Immature natural killer cell (primary cell): ENCODE data around the gene PCED1A. TPM values are rescaled to one million over a fixed set of nuclear protein-coding genes. Genes with fewer than 3 reads are reported as not detected.

Experiments
- DNase-seq, 3 donors: peaks; one replicate each; pipeline ENCODE4 v3.0.0; 2022; ENCODE audit warnings: mixed read lengths in 1 of 3
- H3K27ac Mint-ChIP-seq, 6 donors: one replicate each; pipeline ENCODE4 v1.8.0; 2020; ENCODE audit warnings: mixed read lengths in 6 of 6, mild to moderate bottlenecking in 5 of 6, inconsistent platforms in 4 of 6, moderate library complexity in 3 of 6
- H3K27me3 Mint-ChIP-seq, 3 donors: one replicate each; pipeline ENCODE4 v1.8.0; 2020 to 2021; ENCODE audit warnings: low read depth in 3 of 3, mild to moderate bottlenecking in 3 of 3, mixed read lengths in 3 of 3, moderate library complexity in 3 of 3, inconsistent platforms in 1 of 3
- H3K36me3 Mint-ChIP-seq, 3 donors: one replicate each; pipeline ENCODE4 v1.8.0; 2020; ENCODE audit warnings: mixed read lengths in 3 of 3, inconsistent platforms in 2 of 3, mild to moderate bottlenecking in 2 of 3
- H3K4me1 Mint-ChIP-seq, 2 donors: one replicate each; pipeline ENCODE4 v1.8.0; 2020; ENCODE audit warnings: inconsistent platforms in 2 of 2, mild to moderate bottlenecking in 2 of 2, mixed read lengths in 2 of 2, moderate library complexity in 1 of 2
- H3K4me3 Mint-ChIP-seq, 5 donors: one replicate each; pipeline ENCODE4 v1.8.0; 2020; ENCODE audit warnings: mild to moderate bottlenecking in 5 of 5, mixed read lengths in 5 of 5, inconsistent platforms in 3 of 5, moderate library complexity in 3 of 5
- H3K9me3 Mint-ChIP-seq, 6 donors: one replicate each; pipeline ENCODE4 v1.8.0; 2020; ENCODE audit warnings: mild to moderate bottlenecking in 6 of 6, mixed read lengths in 6 of 6, inconsistent platforms in 4 of 6, moderate library complexity in 3 of 6
- polyA plus RNA-seq, 3 donors: library from polyadenylated mRNA; unstranded; fragments of 300-500 nt; fragmentation: Illumina TruSeq; gene quantifications; one replicate each; pipeline ENCODE4 v1.2.3, GENCODE V29; 2021

The PCED1A gene
- polyA plus RNA-seq, 3 donors from 2014 or later = 21.9 to 24.1 (median 23.4) TPM

DNA sequence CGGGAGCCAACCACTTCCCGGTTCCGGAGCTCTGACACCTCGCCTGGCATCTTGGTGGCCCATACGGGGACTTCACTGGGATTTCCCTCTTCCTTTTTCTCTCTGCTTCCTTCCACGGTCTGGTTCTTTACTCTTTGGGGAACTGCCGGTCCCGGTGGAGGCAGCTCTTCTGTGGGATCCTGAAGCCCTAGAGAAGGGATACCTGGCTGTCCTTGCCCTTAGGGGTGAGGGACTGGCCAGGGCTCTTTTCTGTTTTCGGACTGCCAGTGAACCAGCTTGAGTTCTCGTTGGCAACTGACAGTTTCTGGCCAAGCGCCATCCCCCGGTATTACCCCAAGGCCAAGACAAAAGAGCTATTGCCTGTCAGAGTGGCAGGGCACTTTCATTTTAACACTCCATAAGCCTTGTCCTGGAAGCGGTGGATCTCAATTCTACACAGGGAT lies 39.1 kb downstream of the PCED1A start:
- peak overlapping the region; percentile 76 to 88 (median 84) for H3K4me3 Mint-ChIP-seq
- peaks cover 29 to 31% (median 29%) of the 10 kb centered on the region in 3 donors for H3K27me3 Mint-ChIP-seq
- peaks cover 21 to 22% of the 10 kb centered on the region in 2 donors for H3K4me1 Mint-ChIP-seq
- H3K9me3 Mint-ChIP-seq = peaks cover 0 to 2% (median 0%) of the 10 kb centered on the region in 6 donors
- DNase-seq = no peak
- H3K36me3 Mint-ChIP-seq = peaks cover 0 to 7% (median 0%) of the 10 kb centered on the region in 3 donors
- H3K27ac Mint-ChIP-seq = no peak overlapping the region

DNA sequence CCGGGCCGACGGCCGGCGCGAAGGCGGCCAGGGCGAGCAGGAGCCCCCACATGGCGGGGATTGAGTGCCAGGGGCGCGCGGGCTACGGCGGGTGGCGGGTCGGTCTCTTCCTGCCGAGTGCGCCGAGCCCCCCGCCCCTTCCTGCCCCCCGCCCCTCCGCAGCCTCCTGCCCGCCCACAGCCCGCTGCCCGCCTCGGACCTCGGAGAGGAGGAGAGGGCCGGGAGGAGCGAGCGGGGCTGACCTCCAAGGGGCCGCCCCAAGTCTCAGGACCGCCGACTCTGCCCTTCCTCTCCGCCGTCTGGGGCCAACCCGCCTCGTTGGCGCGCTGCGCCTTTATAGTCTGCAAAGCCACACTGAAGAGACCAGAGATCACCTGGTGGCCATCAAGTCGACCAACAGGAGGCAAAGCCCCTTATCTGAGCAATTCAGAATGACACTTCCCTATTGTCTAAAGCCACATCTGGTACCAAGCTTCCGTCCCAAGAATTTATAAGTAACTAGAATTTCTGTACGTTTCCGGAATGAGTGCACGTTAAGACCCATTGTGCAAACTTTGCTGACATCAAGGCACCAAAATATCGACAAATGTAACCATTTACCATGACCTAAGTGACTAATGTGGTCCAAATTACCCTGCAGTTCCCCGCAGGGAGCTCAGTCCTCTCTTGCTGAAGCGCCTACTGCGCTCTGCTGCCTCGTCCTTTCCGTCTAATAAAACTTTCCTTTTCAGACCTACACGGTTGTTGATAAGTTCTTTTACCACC lies 39.8 kb downstream of the PCED1A start, which contains the start of gene CPXM1:
Gene CPXM1, minus strand, starts transcription at position 107 of the 765 bp plus-strand sequence. Its CDS starts 55 bp downstream, at position 52.
- H3K4me1 Mint-ChIP-seq = peaks cover 21 to 22% of the 10 kb centered on the region in 2 donors
- H3K9me3 Mint-ChIP-seq = peaks cover 0 to 2% (median 0%) of the 10 kb centered on the region in 6 donors
- DNase-seq = peak in 2 of 3 donors; percentile 15 to 22
- H3K27me3 Mint-ChIP-seq = peaks cover 25 to 27% (median 27%) of the 10 kb centered on the region in 3 donors
- H3K36me3 Mint-ChIP-seq = peaks cover 0 to 4% (median 0%) of the 10 kb centered on the region in 3 donors
- H3K27ac Mint-ChIP-seq = peak within 1 kb of the TSS in 3 of 6 donors; percentile 2 to 80 (median 14)
- H3K4me3 Mint-ChIP-seq = peak within 1 kb of the TSS; percentile 86 to 96 (median 88)

DNA sequence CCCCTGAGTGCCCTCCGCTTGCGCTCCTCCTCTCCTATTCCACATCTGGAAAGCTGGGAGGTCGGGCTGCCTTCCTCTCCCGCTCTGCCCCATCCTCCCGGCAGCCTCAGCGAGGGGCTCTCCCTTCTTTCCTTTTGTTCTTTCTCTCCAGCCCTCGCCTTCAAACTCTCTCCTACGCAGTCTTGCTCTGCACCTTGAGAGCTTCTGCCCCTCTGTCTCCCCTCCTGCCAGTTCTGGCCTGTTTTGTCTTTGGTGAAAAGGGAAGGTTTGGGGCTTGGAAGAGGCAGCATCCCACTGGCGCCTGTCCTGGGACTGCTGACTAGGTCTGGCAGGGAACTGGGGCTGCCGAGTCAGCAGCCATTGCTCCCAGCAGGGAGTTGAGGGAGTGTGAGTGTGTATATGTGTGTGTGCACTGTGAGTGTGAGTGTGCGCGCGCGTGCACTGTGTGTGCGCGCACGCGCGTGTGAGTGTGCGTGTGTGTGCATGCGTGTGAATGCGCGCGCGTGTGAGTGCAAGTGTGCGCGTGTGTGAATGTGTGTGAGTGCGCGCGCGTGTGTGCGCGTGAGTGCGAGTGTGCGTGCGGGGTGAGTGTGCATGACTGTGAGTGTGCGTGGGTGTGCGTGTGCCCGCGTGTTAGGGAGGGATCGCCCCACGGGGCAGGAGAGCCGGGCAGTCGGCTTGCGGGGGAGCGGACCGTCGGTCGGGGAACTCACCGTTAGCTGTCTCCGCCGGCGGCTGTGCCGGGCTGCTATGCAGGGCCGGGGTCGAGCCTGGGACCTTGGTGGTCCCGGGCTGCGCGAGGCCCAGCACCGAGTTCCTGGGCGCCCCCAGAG lies 40.6 kb downstream of the PCED1A start:
- Mint-ChIP-seq H3K27ac (peak overlapping the region in 3 of 6 donors; percentile 2 to 80 (median 14)), H3K9me3 (peaks cover 0 to 2% (median 0%) of the 10 kb centered on the region in 6 donors), H3K36me3 (peaks cover 0 to 4% (median 0%) of the 10 kb centered on the region in 3 donors), H3K27me3 (peaks cover 25 to 27% (median 27%) of the 10 kb centered on the region in 3 donors), H3K4me1 (peaks cover 21 to 22% of the 10 kb centered on the region in 2 donors), H3K4me3 (peak overlapping the region; percentile 86 to 96 (median 88))
- no peak for DNase-seq

DNA sequence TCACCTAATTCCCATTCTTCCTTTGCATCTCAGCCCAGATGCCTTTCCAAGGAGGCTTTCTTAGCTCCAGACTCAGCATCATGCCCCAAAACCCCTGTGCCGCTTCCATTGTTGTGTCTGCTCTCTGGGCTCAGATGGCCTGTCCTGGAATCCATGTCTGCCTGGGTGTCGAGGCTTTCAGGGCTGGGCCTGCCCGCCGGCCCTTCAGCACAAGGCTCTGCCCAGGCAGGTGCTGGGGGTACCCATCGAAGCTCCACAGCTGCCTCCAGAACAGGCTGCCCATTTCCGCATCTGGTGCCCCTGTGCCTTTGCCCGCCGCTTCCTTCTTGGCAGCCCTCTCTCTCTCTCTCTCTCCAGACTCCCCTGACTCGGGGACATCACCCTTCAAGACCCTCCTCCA lies 41.2 kb downstream of the PCED1A start:
- no peak for DNase-seq
- Mint-ChIP-seq H3K36me3 (peaks cover 0 to 4% (median 0%) of the 10 kb centered on the region in 3 donors), H3K4me1 (peaks cover 21 to 22% of the 10 kb centered on the region in 2 donors), H3K27ac (no peak overlapping the region), H3K27me3 (peaks cover 21 to 27% (median 26%) of the 10 kb centered on the region in 3 donors), H3K9me3 (peaks cover 0 to 2% (median 0%) of the 10 kb centered on the region in 6 donors), H3K4me3 (peak overlapping the region; percentile 0 to 96 (median 86))

DNA sequence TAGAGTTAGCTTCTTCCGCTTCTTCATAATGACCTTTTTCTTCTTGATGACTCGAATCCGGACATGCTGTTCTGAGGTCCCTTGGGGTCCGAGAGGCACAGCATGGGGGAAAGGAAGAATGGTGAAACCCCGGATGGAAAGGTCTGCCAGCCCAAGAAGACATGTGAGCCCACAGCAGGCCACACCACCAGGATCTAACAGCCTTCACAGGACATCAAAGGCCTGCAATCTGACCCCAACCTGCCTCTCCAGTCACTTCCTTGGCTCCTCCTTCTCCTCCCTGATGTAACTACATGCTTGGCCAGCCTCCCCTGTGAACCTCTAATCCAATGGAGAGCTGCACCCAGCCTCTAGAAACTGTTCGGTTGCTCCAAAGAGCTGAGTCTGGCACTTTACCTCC lies 41.6 kb downstream of the PCED1A start:
- H3K27me3 Mint-ChIP-seq = peaks cover 19 to 24% (median 21%) of the 10 kb centered on the region in 3 donors
- peaks cover 21 to 22% of the 10 kb centered on the region in 2 donors for H3K4me1 Mint-ChIP-seq
- no peak for DNase-seq
- H3K27ac Mint-ChIP-seq = no peak overlapping the region
- H3K36me3 Mint-ChIP-seq = peaks cover 0 to 4% (median 0%) of the 10 kb centered on the region in 3 donors
- peaks cover 0 to 2% (median 0%) of the 10 kb centered on the region in 6 donors for H3K9me3 Mint-ChIP-seq
- peak overlapping the region in 3 of 5 donors; percentile 0 to 86 (median 44) for H3K4me3 Mint-ChIP-seq

DNA sequence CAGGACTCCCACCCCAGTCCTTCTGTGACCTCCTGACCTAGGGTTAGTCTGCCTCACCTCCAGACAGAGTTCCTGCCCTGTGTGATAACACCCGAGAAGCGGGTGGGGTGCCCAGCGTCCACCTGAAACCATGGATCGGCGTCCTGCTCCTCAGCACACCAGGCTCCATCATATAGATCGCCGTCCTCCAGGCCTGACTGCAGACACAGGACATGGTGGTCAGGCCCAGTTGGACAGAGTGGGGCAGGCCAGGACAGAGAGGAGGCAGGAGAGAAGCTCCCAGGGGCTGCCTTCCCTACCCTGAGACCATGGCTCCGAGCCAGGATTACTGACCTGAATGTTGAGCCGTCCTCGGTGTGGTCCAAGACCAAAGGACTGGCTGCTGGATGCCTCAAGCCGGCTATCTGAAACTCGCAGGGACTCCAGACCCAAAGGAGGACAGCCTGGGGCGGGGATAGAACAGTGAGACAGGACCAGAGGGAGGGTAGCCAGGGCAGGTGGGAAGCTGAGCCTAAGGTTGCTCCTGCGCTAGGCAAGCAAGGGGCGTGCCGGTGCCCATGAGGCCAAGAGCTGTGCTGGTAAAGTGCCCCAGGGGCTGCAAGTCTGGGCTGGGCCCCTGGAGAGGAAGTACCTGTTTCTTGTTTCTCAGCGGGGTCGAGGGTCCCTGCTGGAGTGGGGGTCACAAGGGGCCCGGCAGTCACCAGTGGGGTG lies 42.2 kb downstream of the PCED1A start:
- no peak for DNase-seq
- peaks cover 21 to 22% of the 10 kb centered on the region in 2 donors for H3K4me1 Mint-ChIP-seq
- H3K27me3 Mint-ChIP-seq = peaks cover 19 to 21% (median 21%) of the 10 kb centered on the region in 3 donors
- H3K9me3 Mint-ChIP-seq = peaks cover 0 to 2% (median 0%) of the 10 kb centered on the region in 6 donors
- H3K27ac Mint-ChIP-seq = no peak overlapping the region
- H3K36me3 Mint-ChIP-seq = peaks cover 0 to 4% (median 0%) of the 10 kb centered on the region in 3 donors
- H3K4me3 Mint-ChIP-seq = no peak overlapping the region

DNA sequence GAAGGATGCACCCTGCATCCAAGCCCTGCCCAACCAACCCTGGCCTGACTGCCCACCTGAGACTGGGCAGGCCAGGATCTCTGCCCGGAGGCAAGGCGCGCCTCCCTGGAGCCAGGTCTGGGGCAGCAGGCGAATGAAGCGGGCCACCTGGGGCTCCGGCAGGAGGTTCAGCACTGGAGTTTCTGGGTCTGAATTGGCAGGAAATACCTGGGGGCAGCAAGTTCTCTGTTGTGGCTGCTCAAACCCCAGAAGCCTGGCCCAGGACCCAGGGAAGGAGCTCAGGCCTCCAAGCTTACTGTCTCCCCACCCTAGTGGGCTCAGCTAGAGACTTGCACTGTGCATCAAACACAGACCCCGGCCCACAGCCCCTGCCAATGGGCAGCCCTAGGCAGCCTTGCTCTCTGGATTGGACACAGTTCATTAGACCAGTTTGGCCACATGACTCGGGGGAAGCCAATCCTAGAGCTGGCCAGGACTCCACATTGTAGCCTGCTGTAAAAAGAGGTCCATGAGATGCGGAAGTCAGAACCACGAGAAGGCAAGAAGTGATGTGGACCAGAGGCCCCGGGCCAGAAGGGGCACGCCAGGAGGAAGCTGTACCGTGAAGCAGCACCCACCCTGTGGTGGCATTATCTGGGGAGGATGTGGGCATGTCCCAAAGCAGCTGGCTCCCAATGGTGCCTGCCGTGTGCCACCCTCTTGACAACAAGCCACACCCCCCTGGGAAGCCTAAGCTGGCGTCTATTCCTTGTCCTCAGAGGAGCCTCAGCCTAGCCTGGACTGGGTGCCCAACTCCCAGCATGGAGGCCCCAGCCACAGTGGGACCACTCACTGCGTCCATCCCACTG lies 43.1 kb downstream of the PCED1A start:
- Mint-ChIP-seq H3K27me3 (peaks cover 17% of the 10 kb centered on the region in 3 donors), H3K36me3 (peaks cover 0 to under 1% (median 0%) of the 10 kb centered on the region in 3 donors)

DNA sequence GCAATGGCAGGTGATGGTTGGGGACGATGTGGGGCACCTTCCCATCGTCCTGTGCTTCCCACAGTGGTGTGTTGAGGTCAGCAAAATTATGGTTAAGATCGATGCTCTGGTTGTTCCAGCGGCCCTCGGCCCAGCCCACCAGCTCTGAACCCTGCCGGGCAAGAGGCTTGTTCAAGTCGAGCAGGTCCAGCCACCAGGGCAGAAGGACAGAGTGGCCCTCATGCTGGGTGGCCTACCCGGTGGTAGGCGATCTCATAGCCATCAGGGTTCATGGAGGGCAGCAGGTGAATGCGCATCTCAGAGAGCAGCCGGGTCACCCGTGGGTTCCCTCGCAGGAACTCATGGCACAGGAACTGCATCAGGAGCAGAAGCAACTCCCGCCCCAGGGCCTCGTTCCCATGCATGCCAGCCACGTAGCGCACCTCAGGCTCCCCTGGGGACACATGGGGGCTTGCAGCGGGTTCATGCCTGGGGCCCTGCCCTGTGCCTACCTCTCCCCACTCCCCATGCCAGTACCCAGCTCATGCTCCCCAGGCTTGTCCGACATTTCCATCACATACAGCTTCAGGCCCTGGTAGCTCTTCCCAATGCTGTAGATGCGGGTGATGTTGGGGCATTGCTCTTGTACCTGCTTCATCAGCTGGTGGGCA lies 44.3 kb downstream of the PCED1A start:
- no peak for DNase-seq
- peaks cover 0 to 2% (median 0%) of the 10 kb centered on the region in 6 donors for H3K9me3 Mint-ChIP-seq
- H3K36me3 Mint-ChIP-seq = no peaks in the 10 kb centered on the region
- H3K4me1 Mint-ChIP-seq = peaks cover 16 to 17% of the 10 kb centered on the region in 2 donors
- H3K4me3 Mint-ChIP-seq = no peak overlapping the region
- H3K27ac Mint-ChIP-seq = no peak overlapping the region
- peaks cover 10 to 17% (median 16%) of the 10 kb centered on the region in 3 donors for H3K27me3 Mint-ChIP-seq

More for the DNA sequence above, 43.1 kb downstream of the PCED1A start:
- Mint-ChIP-seq H3K9me3 (peaks cover 0 to 2% (median 0%) of the 10 kb centered on the region in 6 donors), H3K4me1 (peaks cover 21 to 22% of the 10 kb centered on the region in 2 donors), H3K4me3 (no peak overlapping the region), H3K27ac (no peak overlapping the region)
- DNase-seq = no peak

DNA sequence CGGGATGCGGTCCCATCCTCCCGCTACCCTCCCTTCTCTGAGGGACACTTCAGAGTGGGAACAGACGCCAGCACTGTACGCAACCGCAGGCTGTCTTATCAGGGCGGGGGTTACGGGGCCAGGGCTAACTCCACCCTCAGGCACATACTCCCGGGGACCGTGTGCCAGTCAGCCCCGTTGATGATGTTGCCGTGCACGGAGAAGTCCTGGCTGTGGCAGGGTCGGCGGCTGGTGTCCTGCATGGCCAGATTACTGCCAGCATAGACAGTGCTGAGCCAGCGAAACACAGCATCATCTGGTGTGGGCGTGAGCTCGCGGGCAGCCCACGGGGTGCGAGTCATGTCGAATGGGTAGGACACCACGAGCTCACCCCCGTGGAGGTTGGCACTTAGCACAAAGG lies 45.0 kb downstream of the PCED1A start:
- Mint-ChIP-seq H3K4me1 (peaks cover 10% of the 10 kb centered on the region in 2 donors), H3K27me3 (peaks cover 4 to 15% (median 14%) of the 10 kb centered on the region in 3 donors), H3K36me3 (peaks cover 0 to under 1% (median 0%) of the 10 kb centered on the region in 3 donors), H3K4me3 (no peak overlapping the region), H3K9me3 (peaks cover 0 to 2% (median 0%) of the 10 kb centered on the region in 6 donors), H3K27ac (no peak overlapping the region)
- no peak for DNase-seq

DNA sequence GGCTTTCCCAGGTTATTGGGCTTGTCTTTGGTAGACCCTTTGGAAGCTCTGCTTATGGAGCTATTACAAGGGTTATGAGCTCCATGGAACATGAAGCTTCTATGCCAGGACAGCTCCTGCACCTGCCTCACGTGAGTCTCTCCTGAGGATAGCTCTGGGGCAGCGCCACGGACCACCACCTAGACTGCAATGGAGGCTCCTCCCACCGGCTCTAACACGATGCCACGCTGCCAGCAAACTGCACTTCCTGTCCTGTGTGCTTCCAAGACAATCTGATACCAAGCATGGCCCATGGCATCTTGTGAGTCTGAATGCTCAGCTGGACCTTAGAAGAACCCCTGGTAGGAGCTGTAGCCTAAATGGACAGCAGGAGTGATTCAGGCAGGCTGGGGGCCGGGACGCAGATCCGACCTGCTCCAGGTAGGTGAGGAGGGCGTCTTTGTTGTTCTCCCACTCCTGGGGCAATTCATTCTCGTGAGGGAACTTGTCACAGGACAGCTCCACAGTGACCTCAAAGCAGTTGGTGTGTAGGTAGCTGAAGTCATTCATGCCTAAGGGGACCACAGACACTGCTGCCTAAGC lies 45.5 kb downstream of the PCED1A start:
- Mint-ChIP-seq H3K36me3 (peaks cover 0 to 4% (median 0%) of the 10 kb centered on the region in 3 donors), H3K4me1 (peaks cover 6 to 8% of the 10 kb centered on the region in 2 donors), H3K4me3 (no peak overlapping the region), H3K27me3 (peaks cover 7 to 16% (median 12%) of the 10 kb centered on the region in 3 donors), H3K27ac (no peak overlapping the region), H3K9me3 (peaks cover 0 to under 1% (median 0%) of the 10 kb centered on the region in 6 donors)
- DNase-seq = no peak

DNA sequence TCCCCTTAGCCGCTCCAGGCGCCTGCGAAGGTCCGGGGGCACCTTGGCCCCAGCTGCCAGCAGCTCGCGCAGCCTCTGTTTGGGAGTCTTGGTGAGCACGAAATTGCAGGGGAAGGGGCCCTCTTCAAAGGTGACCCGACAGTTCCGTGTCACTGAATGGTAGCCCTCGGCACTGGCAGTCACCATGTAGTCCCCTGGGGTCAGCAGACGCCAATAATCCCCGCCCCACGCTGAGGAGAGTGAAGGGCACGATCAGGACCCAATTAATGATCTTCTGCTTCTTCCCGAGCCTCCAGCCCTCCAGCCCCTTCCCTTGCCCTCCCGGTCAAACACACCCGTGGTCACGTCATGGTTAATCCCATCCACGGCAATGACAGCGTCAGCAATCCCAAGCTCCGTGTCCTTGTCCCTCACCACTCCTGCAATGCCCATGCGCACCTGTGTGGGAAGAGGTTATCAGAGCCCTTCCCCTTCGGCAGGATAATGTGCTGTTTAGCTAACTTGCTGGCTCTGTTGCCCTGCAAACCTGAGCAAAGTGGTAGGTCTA lies 46.2 kb downstream of the PCED1A start:
- no peaks in the 10 kb centered on the region for H3K9me3 Mint-ChIP-seq
- H3K4me3 Mint-ChIP-seq = no peak overlapping the region
- peaks cover 7 to 10% (median 10%) of the 10 kb centered on the region in 3 donors for H3K27me3 Mint-ChIP-seq
- peaks cover 0 to under 1% of the 10 kb centered on the region in 2 donors for H3K4me1 Mint-ChIP-seq
- peaks cover 0 to 4% (median 0%) of the 10 kb centered on the region in 3 donors for H3K36me3 Mint-ChIP-seq
- H3K27ac Mint-ChIP-seq = no peak overlapping the region
- DNase-seq = no peak
